IMR-90 (cell line): Measurements from ENCODE around the gene PARVG.

Experiments used
- CEBPB ChIP-seq: IDR thresholded peaks from 2 replicates; pipeline ENCODE4 v1.6.1; 2012; ENCODE audit warnings: low read depth, low read length, improper control_type of control experiment
- FOS ChIP-seq: fragments of 150-350 bp; IDR thresholded peaks from 2 replicates; pipeline ENCODE4 v1.6.1; 2016; ENCODE audit warnings: low read depth, low read length
- SMC3 ChIP-seq: fragments of 150-350 bp; IDR thresholded peaks from 2 replicates; pipeline ENCODE4 v1.6.1; 2016; ENCODE audit warnings: low read depth, mild to moderate bottlenecking, antibody characterized with exemption, low read length, moderate library complexity
- TF ChIP-seq, protein P1 (sequence below): fragments of 150-350 bp; IDR thresholded peaks from 2 replicates; pipeline ENCODE4 v1.6.1; 2017; ENCODE audit warnings: mild to moderate bottlenecking, antibody characterized with exemption, low read length, low read depth
- TF ChIP-seq, protein P2 (sequence below): conservative IDR thresholded peaks from 2 replicates; pipeline ENCODE4 v1.5.1; 2012; ENCODE audit warnings: mild to moderate bottlenecking, low read depth, low read length, improper control_type of control experiment

DNA sequence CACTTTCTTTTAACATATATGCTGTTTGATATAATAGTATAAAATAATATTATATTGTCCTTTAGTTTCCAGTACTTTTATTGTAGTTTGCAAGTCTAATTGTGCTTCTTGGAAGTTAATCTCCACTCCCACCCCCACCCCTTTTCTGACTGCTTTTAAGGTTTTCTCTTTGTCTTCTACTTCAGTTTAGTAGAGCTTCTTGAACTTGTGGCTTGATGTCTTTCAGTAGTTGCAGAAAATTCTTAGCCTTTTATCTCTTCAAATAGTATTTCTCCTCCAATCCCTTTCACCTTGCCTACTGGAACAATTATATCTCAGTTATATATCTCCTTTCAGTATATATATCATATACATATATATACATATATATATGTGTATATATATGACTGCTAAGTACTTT is 56.6 kb downstream of the PARVG start:
- TF ChIP-seq, protein P1, sequence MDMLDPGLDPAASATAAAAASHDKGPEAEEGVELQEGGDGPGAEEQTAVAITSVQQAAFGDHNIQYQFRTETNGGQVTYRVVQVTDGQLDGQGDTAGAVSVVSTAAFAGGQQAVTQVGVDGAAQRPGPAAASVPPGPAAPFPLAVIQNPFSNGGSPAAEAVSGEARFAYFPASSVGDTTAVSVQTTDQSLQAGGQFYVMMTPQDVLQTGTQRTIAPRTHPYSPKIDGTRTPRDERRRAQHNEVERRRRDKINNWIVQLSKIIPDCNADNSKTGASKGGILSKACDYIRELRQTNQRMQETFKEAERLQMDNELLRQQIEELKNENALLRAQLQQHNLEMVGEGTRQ: no peak
- TF ChIP-seq SMC3 (no peak), FOS (no peak), CEBPB (no peak)
- TF ChIP-seq, protein P2, sequence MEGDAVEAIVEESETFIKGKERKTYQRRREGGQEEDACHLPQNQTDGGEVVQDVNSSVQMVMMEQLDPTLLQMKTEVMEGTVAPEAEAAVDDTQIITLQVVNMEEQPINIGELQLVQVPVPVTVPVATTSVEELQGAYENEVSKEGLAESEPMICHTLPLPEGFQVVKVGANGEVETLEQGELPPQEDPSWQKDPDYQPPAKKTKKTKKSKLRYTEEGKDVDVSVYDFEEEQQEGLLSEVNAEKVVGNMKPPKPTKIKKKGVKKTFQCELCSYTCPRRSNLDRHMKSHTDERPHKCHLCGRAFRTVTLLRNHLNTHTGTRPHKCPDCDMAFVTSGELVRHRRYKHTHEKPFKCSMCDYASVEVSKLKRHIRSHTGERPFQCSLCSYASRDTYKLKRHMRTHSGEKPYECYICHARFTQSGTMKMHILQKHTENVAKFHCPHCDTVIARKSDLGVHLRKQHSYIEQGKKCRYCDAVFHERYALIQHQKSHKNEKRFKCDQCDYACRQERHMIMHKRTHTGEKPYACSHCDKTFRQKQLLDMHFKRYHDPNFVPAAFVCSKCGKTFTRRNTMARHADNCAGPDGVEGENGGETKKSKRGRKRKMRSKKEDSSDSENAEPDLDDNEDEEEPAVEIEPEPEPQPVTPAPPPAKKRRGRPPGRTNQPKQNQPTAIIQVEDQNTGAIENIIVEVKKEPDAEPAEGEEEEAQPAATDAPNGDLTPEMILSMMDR: no peak
